Measurements from ENCODE around the gene KCTD5.
A peak's percentile ranks its signal among the peaks of the same experiment; 100 is the strongest.
"Not testable (repeated sequence)": the region's sequence is repeated elsewhere in the genome, so short reads cannot be mapped to it uniquely, and the experiment has no call there.

The KCTD5 gene

GRCh38 chr16:2682209-2683021, at the start of gene KCTD5:
Gene KCTD5 (plus strand): TSS chr16:2682523. CDS start chr16:2682549, 26 bp downstream.
- peak; percentile 94 for DNase-seq (ENCODE audit: low spot score)

DNA sequence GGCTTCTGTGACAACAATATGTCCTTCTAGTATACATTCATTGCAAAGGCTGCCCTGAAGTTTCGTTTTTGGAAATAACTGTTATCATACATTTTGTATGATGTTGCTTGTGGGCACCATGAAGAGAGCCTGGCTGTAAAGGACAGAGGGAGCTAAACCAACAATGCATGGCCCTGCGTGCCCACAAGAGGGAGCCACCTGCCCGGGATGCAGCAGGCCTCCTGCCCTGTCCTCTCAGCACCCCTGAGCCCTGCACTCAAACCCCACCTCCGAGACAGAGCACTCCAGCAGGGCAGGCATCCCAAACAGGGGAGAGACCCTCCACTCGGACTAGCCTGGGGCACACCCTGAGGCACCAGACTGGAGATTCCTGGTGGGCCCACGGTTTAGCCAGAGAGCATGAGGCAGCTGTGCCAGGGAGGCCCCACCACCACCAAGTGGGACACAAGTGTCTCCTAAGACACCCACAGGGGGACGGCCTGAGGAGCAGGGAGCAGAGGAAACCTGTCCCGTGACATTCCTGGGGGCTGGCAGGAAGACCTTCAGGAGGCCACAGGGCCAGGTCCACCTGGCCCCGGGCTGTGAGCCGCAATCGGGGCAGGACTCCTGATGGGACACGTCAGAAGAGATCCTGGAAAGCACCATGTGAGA, 43.1 kb upstream of the KCTD5 start:
- not testable (repeated sequence) for DNase-seq (ENCODE audit: low spot score)

DNA sequence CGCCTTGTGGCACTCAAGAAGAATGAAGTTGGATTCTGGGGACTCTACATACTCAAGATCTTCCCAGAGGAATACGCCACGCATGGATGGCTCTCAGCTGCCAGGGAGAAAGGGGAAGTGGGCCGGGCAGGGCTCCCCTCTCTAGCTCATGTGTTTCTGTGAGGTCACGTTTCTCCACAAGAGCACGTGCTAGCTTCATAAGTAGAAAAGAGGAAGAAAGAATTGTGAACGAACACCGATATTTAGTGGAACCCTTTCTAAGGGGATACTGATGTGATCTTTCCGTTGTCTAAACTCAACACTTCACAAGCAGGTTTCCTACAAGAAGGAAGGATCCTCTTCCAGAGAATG, 42.6 kb upstream of the KCTD5 start:
- not testable (repeated sequence) for DNase-seq (ENCODE audit: low spot score)

DNA sequence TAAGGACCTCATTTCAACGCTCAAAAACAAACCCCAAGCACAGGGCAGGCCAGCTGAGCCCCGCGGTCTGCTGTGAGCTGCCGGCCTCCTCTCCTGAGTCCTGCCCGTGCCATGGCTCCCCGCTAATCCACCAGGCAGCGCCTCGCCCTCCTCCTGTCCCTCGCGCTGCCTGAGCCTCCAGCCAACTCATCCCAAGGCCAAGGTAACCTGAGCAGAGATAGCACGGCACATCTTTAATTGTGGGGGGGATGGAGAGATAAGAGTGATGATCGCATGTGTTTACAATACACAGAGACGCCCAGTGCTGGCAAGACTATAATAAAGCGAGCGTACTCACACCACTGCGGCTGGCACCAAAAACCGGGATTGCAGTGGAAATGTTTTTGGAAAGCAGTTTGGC, 39.8 kb upstream of the KCTD5 start:
- DNase-seq (ENCODE audit: low spot score), result not testable (repeated sequence)

DNA sequence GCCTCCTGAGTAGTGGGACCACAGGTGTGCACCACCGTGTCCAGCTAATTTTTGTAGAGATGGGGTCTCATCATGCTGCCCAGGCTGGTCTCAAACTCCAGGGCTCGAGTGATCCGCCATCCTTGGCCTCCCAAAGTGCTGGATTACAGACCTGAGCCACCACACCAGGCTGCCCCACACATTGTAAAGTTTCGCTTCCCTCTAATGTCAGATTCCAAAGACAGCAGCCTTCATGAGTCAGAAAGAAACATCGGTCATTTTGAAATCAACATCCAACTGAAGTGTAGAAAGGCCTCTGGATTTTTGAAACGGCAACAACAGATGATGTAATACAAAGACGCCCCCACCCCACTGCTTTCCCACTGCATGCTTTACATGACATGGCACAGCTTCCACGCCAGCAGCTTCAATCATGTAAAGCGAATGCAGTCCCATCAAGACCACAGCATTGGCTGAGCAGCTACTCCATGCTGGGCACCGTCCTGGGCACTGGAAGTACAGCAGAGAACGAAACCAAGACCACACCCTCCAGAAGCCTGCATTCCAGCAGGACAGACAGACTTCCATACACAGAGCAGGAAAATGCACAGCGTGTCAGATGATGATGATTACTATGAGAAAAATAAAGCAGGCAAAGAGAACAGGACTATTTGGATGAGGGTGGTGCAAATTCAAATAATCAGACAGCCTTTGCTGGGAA, 37.4 kb upstream of the KCTD5 start:
- not testable (repeated sequence) for DNase-seq (ENCODE audit: low spot score)

DNA sequence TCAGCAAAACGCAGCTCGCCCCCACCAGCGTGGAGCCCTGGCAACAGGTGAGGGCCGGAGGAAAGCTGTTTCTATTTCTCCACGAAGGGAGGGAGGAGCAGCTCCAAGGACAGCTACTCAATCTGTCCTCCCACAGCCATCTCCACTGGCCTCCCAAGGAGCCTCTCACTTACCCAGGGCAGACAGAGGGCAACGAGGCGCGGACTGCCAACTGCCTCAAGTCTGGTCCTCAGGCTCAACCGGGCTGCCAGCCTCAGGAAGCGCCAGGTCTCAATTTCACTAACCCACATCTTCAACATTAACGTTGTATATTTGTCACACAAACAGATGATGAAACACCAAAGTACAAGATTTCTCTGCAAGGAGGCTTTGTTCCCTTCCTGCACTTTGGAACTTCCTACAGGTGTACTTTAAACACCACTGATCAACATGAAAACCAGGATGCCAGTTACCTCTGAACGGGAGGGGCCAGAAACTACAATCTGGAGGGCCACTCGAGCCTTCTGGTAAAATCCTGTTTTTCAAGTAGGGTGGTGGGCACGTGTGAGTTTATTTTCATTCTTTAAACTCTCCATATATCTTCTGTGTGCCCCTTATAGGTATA, 31.0 kb upstream of the KCTD5 start:
- DNase-seq (ENCODE audit: low spot score), result not testable (repeated sequence)

DNA sequence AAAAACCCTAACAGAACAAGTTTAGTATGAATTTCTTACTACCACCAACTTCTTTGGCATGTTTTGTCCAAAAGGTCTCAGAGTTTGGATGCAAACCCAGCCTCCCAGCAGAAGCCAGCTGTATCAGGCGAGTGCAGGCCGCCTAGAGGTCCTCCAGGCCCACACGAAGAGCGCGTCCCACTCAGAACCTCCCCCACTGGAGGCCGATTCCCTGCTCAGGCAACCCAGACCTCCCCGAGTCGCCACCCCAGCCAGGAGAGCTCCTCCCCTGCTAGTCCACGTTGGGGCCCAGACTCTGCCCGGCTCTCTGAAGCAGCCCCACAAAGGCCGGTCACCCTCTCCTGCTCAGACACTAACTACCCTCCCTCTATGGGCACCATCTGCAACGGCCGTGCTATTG, 28.4 kb upstream of the KCTD5 start:
- DNase-seq (ENCODE audit: low spot score), result not testable (repeated sequence)

DNA sequence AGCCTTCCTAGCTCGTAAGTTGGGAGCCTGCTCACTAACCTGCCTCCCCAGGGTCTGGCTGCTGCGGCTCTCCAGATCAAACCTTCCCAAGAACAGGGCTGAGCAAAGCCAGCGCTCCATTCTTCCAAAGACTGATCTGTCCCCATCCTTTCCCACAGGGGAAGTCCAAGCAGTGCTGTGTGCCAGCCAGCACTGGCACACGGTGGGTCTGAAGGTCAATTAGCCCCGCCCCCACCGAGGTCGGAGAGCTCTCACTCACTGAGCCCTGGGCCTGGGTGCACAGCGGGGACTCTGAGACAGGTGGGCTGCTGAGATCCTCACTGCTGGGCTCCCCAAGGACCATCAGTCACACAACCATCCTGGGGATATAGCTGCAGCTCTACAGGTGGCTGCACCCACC, 27.4 kb upstream of the KCTD5 start:
- DNase-seq (ENCODE audit: low spot score), result not testable (repeated sequence)

DNA sequence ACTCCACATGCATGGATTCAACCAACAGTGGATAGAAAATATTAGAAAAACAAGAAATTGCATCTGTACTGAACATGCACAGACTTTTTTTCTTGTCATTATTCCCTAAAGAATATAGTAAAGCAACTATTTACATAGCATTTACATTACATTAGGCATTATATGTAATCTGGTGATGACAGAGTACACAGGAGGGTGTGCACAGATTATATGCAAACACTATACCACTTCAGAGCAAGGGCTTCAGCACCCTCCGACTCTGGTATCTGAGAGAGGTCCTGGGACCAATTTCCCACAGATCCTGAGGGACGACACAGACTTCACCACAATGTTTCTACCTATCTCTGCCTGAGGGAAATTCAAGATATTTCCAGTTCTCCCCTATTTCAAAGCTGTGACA, 25.3 kb upstream of the KCTD5 start:
- DNase-seq (ENCODE audit: low spot score), result no peak

DNA sequence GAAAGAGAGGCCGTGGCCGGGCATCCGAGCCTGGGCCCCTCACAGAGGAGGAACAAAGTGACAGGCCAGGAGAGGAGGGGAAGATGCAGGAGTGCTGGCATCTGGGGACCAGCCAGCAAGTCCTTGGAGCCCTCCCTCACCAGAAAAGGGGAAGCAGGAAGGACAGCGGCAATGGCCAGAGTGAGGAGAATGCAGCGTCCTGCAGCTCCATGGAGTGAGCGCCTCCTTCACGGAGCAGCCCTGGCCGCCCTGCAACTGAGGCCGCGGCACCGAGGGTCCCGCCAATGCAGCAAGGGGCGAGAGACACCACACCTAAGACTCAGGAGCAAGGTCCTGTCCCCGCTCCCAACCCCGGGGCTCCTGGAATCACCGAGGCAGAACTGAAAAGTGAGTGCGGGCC, 24.5 kb upstream of the KCTD5 start:
- not testable (repeated sequence) for DNase-seq (ENCODE audit: low spot score)

GRCh38 chr16:2659560-2659959, 22.8 kb upstream of the KCTD5 start:
- not testable (repeated sequence) for DNase-seq (ENCODE audit: low spot score)

DNA sequence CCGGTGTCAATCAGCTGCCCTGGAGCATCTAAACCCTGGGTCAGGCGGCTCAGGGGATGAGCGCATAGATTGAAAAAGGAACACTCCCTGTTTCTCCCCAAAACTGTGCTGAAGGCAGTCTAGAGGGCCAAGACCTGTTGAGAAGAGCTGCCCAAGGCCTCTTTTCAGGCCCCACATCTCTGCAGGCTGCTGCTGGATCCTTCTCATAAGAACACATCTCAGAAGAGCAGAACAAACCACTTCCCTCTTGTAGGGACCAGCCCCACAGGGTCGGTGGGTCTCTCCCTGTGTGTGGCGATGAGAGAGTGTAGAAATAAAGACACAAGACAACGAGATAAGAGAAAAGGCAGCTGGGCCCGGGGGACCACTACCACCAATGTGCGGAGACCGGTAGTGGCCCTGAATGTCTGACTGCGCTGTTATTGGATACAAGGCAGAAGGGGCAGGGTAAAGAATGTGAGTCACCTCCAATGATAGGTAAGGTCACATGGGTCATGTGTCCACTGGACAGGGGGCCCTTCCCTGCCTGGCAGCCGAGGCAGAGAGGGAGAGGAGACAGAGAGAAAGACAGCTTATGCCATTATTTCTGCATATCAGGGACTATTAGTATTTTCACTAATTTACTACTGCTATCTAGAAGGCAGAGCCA, 22.2 kb upstream of the KCTD5 start:
- DNase-seq (ENCODE audit: low spot score), result not testable (repeated sequence)

DNA sequence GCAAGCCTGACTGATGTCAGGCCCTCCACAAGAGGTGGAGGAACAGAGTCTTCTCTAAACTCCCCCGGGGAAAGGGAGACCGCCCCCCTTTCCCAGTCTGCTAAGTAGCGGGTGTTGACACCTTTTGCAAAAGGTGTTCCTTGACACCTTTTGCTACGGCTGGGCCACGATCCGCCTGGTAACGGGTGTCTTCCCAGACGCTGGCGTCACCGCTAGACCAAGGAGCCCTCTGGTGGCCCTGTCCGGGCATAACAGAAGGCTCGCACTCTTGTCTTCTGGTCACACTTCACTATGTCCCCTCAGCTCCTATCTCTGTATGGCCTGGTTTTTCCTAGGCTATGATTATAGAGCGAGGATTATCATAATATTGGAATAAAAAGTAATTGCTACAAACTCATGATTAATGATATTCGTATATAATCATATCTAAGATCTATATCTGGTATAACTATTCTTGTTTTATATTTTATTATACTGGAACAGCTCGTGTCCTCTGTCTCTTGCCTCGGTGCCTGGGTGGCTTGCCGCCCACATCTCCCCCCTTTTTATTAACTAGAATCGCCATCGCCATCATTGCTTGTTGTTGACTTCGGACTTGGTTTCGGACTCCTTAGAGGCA, 21.5 kb upstream of the KCTD5 start:
- DNase-seq (ENCODE audit: low spot score), result not testable (repeated sequence)

- no peak for DNase-seq (ENCODE audit: low spot score)
These were observed 18.5 kb upstream of the KCTD5 start for GRCh38 chr16:2663553-2664546.

DNA sequence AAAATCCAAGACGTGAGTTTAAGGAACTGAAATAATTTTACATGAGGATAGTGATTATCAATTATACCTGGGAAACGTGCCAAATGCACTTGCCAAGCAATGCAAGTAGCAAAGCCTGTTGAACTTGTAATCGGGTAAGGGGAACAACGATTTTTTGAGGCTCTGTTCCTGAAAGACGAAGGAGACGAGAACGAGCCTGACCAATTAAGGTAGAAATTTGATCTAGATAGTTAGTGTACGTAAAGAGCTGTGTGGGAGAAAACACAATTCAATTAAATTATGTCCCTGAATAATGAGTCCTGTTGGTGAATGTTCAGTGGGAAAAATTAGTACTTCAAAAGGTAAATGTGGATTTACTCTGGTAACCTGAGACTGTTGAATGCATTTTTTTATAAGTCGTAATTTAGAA, 17.7 kb upstream of the KCTD5 start:
- DNase-seq (ENCODE audit: low spot score), result no peak

GRCh38 chr16:2666671-2667070, 15.7 kb upstream of the KCTD5 start:
- not testable (repeated sequence) for DNase-seq (ENCODE audit: low spot score)

DNA sequence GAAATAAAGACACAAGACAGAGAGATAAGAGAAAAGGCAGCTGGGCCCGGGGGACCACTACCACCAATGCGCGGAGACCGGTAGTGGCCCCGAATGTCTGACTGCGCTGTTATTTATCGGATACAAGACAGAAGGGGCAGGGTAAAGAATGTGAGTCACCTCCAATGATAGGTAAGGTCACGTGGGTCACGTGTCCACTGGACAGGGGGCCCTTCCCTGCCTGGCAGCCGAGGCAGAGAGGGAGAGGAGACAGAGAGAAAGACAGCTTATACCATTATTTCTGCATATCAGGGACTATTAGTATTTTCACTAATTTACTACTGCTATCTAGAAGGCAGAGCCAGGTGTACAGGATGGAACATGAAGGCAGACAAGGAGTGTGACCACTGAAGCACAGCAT, 12.7 kb upstream of the KCTD5 start:
- not testable (repeated sequence) for DNase-seq (ENCODE audit: low spot score)

- peak; percentile 32 for DNase-seq (ENCODE audit: low spot score)
These were observed 12.3 kb upstream of the KCTD5 start for GRCh38 chr16:2670017-2670416.

- not testable (repeated sequence) for DNase-seq (ENCODE audit: low spot score)
These were observed 11.1 kb upstream of the KCTD5 start for GRCh38 chr16:2671193-2671592.

DNA sequence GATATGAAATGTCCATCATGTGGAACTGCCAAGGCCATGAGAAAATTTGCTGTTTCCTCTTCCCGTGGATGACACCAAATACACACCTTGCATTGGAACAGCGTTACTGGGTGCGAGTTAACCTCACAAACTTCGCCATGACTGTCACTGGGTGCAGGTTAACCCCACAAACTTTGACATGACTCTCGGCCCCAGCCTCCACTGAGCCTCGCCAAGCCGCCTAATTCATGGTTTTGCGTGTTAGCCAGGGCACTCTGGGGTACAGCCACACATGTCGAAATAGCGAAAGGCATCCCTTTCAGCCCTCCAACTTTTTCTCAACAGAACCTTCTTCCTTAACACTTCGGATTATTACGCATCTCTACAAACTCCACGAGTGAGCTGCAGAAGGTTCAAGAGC, 10.6 kb upstream of the KCTD5 start:
- DNase-seq (ENCODE audit: low spot score), result no peak

All from pons (tissue), 1 donor.